ENCODE data around the gene CNTN6.

The CNTN6 gene

DNA sequence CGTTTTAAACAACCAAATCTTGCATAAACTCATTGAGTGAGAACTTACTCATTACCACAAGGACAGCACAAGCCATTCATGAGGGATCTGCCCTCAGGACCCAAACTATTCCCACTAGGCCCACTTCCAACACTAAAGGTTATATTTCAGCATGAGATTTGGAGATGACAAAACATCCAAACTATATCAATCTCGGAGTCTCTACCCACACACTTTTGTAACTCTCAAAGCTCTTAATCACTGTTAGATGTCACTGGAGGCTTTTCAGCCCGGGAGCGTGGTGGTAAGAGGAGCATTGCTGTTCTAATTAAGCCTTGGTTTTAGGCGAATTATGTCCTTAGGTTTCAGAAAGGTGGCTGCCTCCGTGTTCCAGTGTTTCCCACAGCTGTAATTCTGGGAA is 86.3 kb downstream of the CNTN6 start:
- DNase-seq = no peak

DNA sequence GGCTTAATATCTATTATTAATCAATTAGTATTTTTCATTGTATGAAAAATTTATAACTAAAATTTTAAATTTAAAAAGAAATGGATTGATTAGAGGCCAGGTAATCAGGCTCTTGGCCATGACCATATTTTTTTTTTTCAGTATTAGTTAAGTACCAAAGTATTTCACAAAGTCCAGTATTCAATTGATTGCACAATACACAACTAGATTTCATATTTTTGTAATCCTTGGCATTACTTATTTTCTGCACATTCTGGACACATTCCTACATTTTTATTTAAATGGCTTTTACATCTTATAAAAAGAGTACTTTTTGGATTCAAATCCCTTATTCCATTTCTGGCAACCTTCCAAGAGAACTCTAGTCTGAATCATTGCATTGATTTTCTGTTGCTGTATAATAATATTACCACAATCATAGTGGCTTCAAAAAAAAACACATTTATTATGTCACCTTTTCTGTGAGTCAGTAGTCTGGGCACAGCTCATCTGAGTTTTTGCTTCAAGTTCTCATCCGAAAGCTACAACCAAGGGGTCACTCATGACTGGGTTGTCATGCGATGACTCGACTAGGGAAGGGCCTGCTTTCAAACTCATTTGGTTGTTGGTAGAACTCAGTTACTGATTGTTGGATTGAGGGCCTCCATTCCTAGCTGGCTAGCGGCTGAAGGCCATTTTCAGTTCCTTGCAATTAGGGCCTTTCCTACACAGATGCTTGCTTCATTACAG is 90.7 kb downstream of the CNTN6 start:
- DNase-seq = no peak

DNA sequence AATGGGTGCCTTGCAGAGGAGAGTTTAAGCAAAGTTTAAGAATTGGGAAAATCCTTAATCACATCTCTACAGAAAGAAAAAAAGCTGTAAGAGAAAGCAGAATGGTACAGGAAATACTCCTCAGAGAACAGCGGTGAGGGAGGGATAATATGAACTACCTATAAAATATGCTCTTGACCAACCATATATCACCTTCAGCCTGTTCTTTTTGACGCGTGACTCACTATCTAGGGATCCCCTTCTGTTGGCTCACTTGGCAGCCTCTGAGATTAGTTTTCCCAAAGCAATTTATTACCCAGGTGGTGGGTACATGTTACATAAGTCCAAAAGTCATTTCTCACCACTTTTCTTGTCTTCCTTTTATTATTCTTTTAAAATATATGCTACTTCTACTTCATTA is 97.7 kb downstream of the CNTN6 start:
- DNase-seq = no peak

DNA sequence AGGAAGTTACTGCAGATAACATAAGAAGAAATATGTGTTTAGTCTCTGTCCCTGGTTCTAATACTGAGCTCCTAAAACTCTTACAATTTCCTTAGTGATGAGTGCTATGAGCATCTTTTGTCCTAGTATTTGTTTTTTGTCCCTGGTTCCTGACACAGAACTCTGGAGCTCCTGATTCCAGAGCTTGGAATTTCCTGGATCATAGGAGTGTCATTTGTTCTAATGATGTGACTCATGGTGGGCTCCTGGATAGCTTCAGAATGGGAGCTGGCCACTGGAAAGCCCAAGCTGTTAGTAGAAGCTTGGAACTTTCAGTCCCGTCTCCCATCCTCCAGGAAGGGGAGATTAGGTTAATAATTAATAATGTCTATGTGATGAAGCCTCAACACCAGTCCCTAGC is 98.2 kb downstream of the CNTN6 start:
- DNase-seq = no peak

DNA sequence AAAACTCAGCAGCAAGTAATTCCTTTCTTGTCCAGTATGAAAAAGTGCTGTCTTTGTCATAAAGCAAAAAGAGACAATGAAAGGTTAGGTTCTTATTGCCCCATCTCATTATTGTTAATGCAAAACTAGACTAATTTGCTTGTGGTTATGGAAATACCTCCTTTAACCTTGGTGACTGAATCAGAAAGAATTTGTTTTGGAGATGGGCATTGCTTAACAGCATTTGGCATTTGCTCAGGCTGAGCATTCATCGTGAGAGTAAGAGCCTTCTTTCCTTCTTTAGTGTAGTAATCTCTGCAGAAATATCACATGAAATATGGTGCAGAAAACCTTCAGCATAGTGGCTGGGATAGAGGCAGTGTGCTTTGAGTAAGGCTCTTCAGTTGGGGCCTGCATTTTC is 103.1 kb downstream of the CNTN6 start:
- no peak for DNase-seq

DNA sequence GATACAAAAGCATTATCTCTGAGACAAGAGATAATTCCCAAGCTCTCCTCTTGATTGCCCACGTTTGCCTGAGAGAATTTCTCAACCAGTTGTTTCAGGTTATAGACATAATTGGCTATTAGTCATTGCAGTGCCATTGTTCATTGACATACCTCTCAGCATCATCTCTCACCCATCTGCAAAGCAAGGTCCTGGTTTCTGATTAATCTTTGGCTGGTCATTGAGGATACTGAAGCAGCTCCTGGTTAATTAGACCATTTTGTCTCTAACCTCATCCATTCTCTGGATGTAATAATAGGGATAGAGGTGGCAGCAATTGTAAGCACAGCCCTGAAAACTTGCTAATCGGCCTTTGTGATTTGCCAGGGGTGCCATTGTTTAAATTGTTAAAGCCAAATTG is 104.2 kb downstream of the CNTN6 start:
- no peak for DNase-seq

DNA sequence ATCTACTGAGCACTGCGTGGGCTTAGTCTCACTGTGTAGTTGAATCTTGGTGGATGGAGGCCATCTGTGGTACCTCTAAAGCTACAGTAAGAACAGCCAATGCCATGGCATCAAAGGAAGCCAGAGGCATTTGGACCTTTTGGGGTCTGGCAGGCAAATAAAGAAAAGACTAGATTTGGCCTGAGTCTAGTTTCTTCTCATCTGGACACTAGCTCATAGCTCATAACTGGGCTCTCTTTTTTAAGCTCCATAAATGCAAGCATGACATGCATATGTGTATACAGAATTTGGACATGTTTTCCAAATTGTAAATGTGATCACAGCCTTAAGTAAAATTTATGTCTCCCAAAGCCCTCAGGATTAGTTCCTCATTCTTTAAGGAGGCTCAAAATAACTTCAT is 107.5 kb downstream of the CNTN6 start:
- DNase-seq = no peak

DNA sequence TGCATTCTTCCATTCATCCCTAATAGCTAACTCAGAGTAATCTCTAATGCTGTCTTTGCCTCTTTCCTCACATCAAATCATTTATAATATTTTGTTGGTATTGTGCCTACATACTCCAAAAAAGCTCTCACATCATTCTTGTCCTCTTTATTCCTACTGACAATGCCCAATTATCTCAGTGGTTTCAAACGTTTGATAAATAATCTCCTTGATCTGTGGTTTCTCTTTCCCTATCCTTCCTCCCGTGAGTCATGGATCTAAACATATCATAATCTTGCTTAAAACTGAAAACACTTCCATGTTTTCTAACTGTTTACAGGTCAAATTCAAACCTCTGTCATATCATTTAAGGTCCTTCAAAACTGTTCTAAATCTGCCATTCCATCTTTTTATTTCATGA is 115.1 kb downstream of the CNTN6 start:
- DNase-seq = no peak

DNA sequence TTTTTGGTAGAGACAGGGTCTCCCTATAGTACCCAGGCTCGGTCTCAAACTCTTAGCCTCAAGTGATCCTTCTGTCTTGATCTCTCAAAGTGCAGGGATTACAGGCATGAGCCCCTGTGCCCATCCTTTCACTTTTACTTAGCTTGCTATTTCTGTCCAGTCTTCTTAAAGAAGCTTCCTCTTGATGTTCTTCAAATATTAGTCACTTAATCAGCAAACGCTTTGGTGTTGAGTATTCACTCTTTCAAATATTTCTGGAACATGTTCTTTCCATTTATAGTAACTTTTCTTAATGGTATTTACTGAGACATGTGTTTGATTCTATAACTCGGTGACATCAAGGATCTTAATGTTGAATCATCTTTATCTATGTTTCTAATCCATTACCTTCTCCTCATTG is 122.1 kb downstream of the CNTN6 start:
- no peak for DNase-seq

DNA sequence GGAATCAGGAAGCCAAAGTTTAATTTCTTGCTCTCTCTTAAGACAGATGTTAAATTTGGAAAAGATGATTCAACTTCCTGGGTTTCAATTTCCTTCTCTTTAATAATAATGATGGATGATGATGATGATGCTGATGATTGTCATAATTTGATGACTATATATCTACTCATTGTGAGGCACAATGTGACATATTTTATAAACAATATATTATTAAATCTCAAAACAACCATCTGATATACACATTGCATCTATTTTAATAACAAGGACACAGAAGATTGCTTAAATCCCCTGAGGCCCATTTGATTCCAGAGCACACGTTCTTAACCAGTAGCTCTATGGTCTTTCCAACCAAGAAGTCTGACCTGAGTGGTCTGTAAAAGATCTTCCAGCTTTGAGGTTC is 124.0 kb downstream of the CNTN6 start:
- DNase-seq = no peak

DNA sequence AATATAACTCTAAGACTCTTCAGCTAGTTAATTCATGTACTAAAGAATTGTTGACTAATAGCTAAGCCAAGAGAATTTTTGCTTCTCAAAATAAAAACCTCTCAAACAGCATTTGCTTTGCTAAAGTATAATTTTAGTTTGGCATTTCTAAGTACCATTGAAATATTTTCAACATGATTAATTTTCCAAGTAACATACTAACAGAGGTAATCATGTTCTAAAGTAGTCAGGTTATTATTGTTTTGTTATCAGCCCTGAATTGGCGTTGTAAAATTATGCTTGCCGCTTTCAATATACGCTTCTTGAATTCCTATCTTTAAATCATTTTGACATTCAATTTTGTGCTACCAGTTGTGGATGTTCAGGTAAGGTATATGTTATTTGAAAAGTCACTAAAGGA is 134.3 kb downstream of the CNTN6 start:
- no peak for DNase-seq

DNA sequence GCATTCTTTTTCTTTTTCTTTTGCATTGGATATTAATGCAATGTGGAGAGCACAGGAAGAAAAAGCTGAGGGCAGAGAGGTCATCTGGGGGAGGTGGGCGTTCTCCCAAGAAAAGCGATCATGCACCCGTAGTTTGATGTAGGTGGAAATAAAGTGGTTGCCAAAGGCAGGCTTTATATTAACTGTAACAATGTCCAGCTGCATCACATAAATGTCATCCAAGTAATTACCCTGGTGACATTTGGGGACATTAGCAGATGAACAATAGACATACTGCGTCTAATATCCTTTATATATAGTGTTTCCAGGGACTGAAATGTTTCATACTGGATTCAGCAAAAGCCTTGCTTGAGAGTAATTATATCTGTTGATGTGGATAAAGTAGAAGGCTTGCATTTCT is 135.5 kb downstream of the CNTN6 start:
- DNase-seq = no peak

DNA sequence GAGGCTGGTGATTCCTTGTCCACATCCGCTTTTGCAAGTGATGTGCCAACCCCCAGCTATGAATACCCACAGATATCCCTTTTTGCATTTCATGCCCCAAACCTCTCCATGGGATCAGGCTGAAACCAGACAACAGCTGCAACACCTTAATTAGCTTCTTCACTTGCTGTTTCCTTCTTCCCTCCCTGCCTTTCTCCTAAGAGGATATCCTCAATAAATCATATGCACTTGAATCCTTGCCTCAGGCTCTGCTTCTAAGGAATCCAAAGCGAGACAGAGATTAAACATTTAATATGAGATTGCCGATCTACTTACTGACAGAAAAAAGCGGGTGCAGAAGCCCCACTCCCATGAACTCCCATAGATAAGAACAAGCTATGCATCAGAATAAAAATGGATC is 138.1 kb downstream of the CNTN6 start:
- no peak for DNase-seq

DNA sequence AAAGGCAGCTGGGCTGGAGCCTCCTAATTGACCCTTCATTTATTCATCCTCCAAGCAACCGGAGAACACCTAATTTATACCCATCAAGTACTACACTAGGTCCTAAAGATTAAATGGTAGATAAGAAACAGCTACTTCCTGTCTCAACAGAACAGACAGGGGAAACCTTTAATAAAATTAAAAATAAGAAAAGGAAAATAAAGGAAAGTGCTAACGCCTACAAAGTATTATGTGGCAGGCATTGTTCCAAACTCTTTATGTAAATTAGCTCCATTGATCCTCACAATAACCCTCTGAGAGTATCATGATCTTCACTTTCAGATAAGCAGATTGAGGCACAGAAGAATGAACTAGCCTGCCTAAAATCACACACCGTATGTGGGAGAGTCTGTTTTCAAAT is 139.5 kb downstream of the CNTN6 start:
- no peak for DNase-seq

DNA sequence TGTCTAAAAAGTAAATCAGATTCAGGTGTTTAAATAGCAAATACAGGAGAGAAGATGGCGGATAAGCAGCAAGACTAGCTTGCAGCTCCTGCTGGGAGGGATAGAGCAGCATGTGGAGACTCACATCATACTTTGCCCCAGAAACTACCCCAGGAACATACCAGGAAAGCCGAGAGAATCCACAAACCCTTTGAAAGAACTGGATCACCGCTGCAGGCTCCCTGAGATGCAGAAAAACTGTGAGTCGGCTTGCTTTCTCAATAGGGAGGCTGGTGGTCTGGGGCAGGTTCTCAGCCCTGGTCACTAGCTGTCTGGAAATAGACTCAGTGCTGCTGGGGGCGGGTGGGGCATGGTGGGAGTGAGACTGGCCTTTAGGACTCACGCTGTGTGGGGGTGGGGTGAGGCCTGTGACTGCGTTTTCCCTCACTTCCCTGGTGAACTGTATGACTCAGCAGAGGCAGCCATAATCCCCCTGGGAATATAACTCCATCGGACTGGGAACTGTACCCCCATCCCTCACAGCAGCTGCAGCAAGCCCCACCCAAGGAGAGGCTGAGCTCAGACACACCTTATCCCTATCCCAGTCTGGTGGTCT is 142.8 kb downstream of the CNTN6 start:
- DNase-seq = no peak

DNA sequence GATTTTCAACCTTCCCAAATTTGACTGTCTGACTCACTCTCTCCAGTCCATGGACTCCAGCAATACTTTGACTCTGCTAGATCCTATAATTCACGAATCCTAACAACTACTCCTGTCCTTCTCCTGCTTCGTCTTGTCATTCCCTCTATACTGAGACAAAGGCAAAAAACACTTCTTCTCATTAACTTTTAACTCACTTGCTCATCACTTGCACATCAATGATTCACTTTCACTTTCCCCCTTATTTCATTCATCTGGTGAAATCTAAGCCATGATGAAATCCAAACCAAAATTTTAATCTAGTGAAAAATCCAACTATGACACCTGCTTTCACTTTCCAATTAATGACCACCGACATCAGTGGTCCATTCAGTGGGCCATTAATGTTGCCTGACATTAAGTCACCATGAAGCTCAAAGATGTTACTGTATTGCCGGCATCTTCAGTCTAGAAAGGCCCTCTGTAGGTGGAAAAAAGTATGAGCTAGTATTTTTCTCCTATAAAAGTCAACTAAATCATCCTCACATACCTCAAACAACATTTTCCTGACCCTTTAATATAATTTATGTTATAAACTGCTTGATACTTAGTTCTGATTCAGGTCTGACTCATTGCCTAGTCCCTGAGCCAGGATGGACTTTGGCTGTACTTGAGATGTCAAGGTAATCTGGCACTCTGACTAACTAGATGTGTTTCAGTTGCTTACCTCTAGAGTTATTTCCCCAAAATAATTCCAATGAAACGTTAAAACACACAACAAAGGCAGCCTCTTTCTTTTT is 158.6 kb downstream of the CNTN6 start:
- DNase-seq = no peak

DNA sequence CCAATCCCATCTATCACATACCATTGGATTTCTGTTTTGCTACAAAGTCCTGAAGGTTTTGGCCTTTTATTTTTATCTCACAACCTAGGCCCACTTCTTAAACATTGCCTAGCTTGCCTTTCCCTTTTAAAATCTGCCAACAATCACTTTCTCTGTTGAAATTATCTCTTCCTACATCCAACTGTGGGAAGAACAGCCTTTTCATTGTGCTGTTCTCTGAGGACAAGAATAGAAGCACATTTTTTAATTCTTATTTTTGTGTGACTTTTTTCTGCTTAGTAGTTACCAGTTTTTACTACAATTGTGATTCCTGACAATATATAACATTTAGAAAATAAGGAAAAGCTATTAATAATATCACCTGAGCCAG is 159.2 kb downstream of the CNTN6 start:
- DNase-seq = no peak

DNA sequence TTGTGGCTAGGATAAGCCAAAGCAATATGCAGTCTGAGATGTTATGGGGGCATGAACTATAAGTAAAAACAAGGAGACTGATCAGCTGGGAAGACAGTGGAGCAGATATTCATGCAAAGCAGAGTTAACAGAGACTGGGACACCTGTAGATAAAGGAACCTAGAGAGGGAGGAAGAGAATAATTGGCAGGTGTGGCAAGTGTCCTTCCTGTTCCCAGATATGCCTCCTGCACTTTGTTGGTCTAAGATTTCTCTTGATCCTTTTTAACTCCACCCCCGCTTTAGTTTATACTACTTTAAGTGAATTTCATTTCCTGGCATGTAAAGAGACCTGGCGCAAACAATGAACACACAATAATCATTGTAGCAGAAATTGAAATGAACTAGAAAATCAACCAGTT is 169.4 kb downstream of the CNTN6 start:
- no peak for DNase-seq

DNA sequence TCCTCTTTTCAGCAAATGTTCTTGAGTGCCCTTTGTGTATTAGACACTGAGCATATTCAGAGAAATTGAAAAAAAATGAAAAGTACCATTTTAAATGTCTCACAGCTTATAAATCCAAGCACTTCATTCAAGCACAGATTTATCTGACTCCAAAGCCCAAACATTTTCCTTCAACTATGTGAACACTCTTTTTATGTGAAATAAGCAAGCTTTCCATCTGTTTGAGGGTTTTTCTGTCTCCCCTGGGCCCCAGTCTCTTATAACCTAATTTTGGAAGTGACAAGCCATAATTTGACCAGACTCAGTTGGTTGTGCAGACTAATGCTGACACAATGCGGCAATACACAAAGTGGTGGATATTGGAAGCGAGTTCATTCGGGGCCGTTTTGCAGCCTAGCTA is 170.3 kb downstream of the CNTN6 start:
- DNase-seq = no peak

DNA sequence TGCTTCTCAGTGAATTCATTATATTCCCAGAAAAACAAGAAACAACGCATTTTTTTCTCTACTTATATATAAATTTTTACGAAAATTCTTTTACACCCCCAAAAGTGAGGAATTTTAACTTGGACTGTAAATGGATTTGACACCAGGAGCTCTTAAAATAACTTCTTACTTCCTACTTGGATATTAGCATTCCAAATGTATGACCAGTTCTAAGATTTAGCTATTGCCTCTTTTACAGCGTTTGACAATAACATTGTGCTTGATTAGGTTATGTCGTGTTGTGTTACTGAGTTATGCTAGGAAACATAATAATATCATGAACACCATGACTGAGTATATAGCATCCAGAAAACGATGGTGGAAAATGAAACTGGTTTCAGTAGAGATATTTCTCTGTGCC is 177.0 kb downstream of the CNTN6 start:
- no peak for DNase-seq

DNA sequence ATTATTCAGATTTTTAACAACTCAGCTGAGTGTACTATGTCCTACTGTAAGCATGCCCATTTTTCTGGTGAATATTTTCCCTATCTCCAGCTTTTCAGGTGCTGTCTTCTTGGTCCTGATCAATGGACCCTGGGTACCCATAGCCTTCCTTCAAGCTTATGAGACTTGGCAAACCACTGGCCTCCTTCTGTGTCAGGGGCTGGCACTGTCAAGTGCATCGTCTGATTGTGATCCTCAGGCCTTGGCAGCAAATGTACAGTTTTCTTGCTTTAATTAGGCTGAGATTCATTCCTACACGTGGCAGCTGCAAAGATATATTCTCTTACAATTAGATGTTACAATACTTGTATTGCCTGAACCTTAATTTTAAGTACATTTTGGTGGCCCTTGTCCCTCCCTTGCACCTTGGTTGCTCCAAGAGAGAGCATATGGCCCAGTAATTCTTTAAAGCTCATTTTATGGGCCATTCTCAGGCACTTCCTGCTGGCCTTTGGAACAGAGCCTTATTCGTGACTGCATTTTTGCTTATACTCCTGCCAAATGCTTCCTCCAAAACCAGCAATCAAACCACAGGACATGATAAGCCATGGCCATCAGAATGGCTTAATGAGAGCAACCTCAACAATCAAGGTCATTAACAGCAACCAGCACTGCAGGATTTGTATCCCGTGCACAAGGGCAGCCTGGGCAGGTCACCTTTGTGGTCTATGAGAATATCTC is 179.9 kb downstream of the CNTN6 start:
- DNase-seq = no peak

DNA sequence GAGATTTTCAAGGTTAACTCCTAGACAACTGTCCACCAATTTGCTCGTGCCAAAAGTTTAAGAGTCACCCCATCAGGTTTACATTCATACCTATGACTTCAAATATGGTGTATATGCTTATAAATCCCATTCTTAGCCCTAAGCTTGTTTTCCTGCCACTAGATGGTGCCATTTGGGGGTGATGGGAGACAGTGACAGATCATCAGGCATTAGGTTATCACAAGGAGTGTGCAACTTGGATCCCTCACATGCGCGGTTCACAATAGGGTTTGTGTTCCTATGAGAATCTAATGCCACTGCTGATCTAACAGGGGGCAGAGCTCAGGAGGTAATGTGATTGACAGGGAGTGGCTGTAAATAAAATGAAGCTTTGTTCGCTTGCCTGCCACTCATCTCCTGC is 182.7 kb downstream of the CNTN6 start:
- DNase-seq = no peak

DNA sequence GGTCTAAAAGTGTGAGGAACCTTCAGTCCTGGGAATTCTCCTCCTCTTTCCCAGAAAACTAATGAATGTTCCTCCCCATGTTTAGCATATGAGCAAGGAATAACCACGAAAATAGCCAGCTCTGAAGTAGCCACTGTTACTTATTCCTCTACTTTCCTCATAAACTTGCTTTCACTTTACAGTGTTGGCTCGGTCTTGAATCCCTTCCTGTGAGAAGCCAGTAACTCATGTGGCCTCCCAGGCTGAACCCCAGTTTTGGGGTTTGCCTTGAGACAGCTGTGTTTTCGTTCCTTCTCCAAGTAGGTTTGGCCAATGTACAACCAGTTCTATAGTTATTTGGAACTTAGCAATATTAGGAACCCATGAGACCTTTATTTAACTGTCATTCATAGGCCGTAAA is 195.0 kb downstream of the CNTN6 start:
- no peak for DNase-seq

All from T-helper 2 cell (primary cell).